H1 (cell line): ENCODE results near the gene SLC25A11. TPM values are rescaled to one million over a fixed set of nuclear protein-coding genes. Genes with fewer than 3 reads are reported as not detected.

Experiments
- E2F6 ChIP-seq: IDR thresholded peaks from 2 replicates; pipeline ENCODE4 v1.6.1; 2012; ENCODE audit warnings: inconsistent platforms
- PHF8 ChIP-seq: fragments of 200-600 bp; sonication (generic); conservative IDR thresholded peaks from 2 replicates; pipeline ENCODE4 v1.7.1; 2012; ENCODE audit warnings: low read depth, mild to moderate bottlenecking, inconsistent platforms, low read length, moderate library complexity
- POLR2A ChIP-seq, 2 experiments: IDR thresholded peaks; 1 replicate in 1 of 2; 2 replicates in 1 of 2; pipeline ENCODE4 v1.6.1; 2011; ENCODE audit warnings: low read depth in 2 of 2, low read length in 2 of 2, mild to moderate bottlenecking in 2 of 2; ENCODE audit errors: control extremely low read depth in 1 of 2
- RAD21 ChIP-seq, 2 experiments: IDR thresholded peaks in 1 of 2; conservative IDR thresholded peaks in 1 of 2; 2 replicates each; pipeline ENCODE4 v1.6.1; 2011; ENCODE audit warnings: low read depth in 2 of 2, low read length in 2 of 2, improper control_type of control experiment in 1 of 2, inconsistent platforms in 1 of 2, mild to moderate bottlenecking in 1 of 2, moderate library complexity in 1 of 2
- SP4 ChIP-seq: IDR thresholded peaks from 2 replicates; pipeline ENCODE4 v1.6.1; 2012; ENCODE audit warnings: low read length, inconsistent platforms
- SRF ChIP-seq: IDR thresholded peaks from 2 replicates; pipeline ENCODE4 v1.6.1; 2011; ENCODE audit warnings: mild to moderate bottlenecking, low read depth, low read length, moderate library complexity
- TAF1 ChIP-seq: IDR thresholded peaks from 2 replicates; pipeline ENCODE4 v1.6.1; 2011; ENCODE audit warnings: mild to moderate bottlenecking, low read depth, low read length
- TAF7 ChIP-seq: optimal IDR thresholded peaks from 2 replicates; pipeline ENCODE3; 2011; ENCODE audit warnings: low read depth, mild to moderate bottlenecking, inconsistent platforms, low read length, moderate library complexity, borderline replicate concordance
- TBP ChIP-seq: IDR thresholded peaks from 2 replicates; pipeline ENCODE4 v1.6.1; 2011; ENCODE audit warnings: low read depth, low read length, improper control_type of control experiment
- TCF12 ChIP-seq: IDR thresholded peaks from 2 replicates; pipeline ENCODE4 v1.6.1; 2011; ENCODE audit warnings: low read depth, mild to moderate bottlenecking, low read length
- polyA plus RNA-seq, 7 experiments: library from polyadenylated mRNA; depleted of rRNA in 3 of 7; stranded (reverse) in 5 of 7; unstranded in 2 of 7; fragments of >200 nt in 5 of 7; fragments of 200-250 nt in 2 of 7; gene quantifications; 1 replicate in 5 of 7; 2 replicates in 1 of 7; 4 replicates in 1 of 7; pipeline versions ENCODE4 v1.2.1 to v1.2.3, GENCODE V29; 2011 to 2013; ENCODE audit warnings: missing spikeins in 2 of 7, mixed read lengths in 2 of 7
- total RNA-seq: library from RNA; stranded (reverse); fragmentation: NEBNext Ultra II Directional; extraction: Animal tissue kit (Norgen Biotek cat#: 25700); gene quantifications from 2 replicates; pipeline ENCODE4 v1.2.1, GENCODE V29; 2021
- TF ChIP-seq, protein P1 (sequence below): IDR thresholded peaks from 2 replicates; pipeline ENCODE4 v1.6.1; 2012; ENCODE audit warnings: inconsistent platforms

SLC25A11 gene
- total and polyA plus RNA-seq, 2 of the 8 experiments (the other 6 are each of a cell fraction or from before 2014, with no cell fraction given): 55.9 to 97.0 TPM

DNA sequence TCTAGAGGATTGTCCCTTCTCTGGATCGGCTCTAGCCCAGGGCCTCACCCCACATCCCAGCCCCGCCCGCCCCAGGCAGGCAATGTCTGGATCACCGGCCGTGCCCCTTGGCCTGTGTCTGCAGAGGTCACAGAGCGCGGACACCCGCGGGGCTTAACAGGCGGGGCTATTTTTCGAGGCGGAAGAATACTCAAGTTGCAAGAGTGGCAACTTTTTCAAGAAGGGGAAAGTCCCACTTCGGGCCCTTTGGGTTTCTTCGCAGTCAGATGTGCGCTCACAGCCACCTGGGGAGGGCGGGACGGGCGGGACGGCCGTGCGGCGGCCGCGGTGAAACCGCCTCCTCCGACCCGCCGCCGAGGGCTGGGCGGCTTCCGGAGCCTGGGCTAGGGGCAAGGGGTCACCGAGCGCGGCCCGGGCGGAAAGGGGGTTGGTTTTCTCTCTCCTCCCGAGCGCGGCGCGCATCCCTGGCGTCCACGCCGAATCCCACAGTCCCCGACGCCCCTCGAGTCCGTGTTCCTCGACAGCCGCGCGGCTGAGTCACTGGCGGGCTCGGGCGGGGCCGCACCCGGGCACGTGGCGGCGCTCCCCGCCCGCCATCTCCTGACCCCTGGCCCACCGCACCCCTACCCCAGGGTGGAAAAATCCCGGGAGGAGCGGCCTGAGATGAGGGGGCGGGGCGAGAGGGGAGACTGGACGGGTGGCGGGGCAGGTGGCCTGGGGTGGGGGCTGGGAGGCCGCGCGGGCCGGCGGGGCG, 9.7 kb upstream of the SLC25A11 start (continued):
- TF ChIP-seq E2F6: peak; percentile 81
- TF ChIP-seq, protein P1, sequence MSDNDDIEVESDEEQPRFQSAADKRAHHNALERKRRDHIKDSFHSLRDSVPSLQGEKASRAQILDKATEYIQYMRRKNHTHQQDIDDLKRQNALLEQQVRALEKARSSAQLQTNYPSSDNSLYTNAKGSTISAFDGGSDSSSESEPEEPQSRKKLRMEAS: peak; percentile 84
- peak; percentile 44 for TF ChIP-seq PHF8
- peak; percentile 70 for TF ChIP-seq TAF1
- no peak for TF ChIP-seq SRF
- peak; percentile 68 for TF ChIP-seq TBP
- no peak for TF ChIP-seq RAD21 (IDR thresholded peaks at IDR 0.05 in 1 of 2, conservative IDR thresholded peaks at IDR 0.05 in 1 of 2; ENCODE audit: low read depth in 2 of 2, low read length in 2 of 2)
- peak; percentile 73 for TF ChIP-seq TAF7
- peak in 1 of 2 experiments; percentile 41; a peak in 2 of 3 replicates for TF ChIP-seq POLR2A (IDR thresholded peaks at IDR 0.05; ENCODE audit: control extremely low read depth in 1 of 2, low read depth in 2 of 2, low read length in 2 of 2)
- TF ChIP-seq TCF12: no peak
- no peak for TF ChIP-seq SP4
